HepG2 (cell line): ENCODE measurements around the gene EXOC5. TPM values are rescaled to one million over a fixed set of nuclear protein-coding genes. Genes with fewer than 3 reads are reported as not detected.

Experiments
- ATAC-seq: fragments of 200-7000 bp; cut with Tn5 transposase; 3 replicates; pipeline ENCODE4 v1.9.1; 2020; ENCODE audit warnings: mild to moderate bottlenecking, moderate library complexity
- BruUV-seq: library from RNA; stranded (reverse); fragments of 400-500 nt; replicated peaks from 2 replicates; lab custom pipeline; 2021; lab: Mats Ljungman, UMichigan
- CTCF ChIA-PET: fragments of 300-600 bp; formaldehyde crosslinking; extraction: SDS; loops from one replicate; lab custom pipeline; 2021; ENCODE audit warnings: low total read pairs, inconsistent platforms, low intra/inter-chr PET ratio; lab: Yijun Ruan, JAX
- POLR2A ChIA-PET: fragments of 350-600 bp; sonication (Branson Sonifier 250); formaldehyde crosslinking; loops from one replicate; lab custom pipeline; 2020; ENCODE audit warnings: antibody characterized with exemption, inconsistent platforms; lab: Yijun Ruan, JAX
- DNase-seq: peaks from one replicate; pipeline ENCODE4 v3.0.0-alpha.2; 2015; ENCODE audit warnings: low spot score
- FAIRE-seq: peaks from 3 replicates; lab custom pipeline; 2011; peaks lifted over from hg19 to GRCh38; lab: Jason Lieb, UNC
- H2AFZ ChIP-seq: one replicate; pipeline ENCODE4 v1.6.1; 2011; ENCODE audit warnings: low read length, inconsistent platforms
- H3K27ac ChIP-seq: fragments of 300-600 bp; 3 replicates; pipeline ENCODE4 v1.8.0; 2011; ENCODE audit warnings: mixed run types, mild to moderate bottlenecking, mixed read lengths, low read length, inconsistent platforms; ENCODE audit not compliant: insufficient read depth; ENCODE audit errors: extremely low read length
- H3K27me3 ChIP-seq, 2 experiments: fragments of 200-600 bp in 1 of 2; 2 replicates in 1 of 2; 3 replicates in 1 of 2; pipeline versions ENCODE4 v1.6.0 to v1.8.0; 2011; ENCODE audit warnings: low read length in 2 of 2, mild to moderate bottlenecking in 2 of 2, moderate library complexity in 2 of 2, inconsistent platforms in 1 of 2; ENCODE audit not compliant: insufficient read depth in 2 of 2, control insufficient read depth in 1 of 2
- H3K36me3 ChIP-seq, 2 experiments: fragments of 200-600 bp in 1 of 2; replicated peaks in 1 of 2; 2 replicates in 1 of 2; 3 replicates in 1 of 2; pipeline versions ENCODE4 v1.5.1 to v1.8.0; 2011; ENCODE audit warnings: low read length in 2 of 2, inconsistent platforms in 1 of 2; ENCODE audit not compliant: insufficient read depth in 2 of 2, control insufficient read depth in 1 of 2
- H3K4me1 ChIP-seq: 2 replicates; pipeline ENCODE4 v1.5.1; 2012; ENCODE audit warnings: low read length, inconsistent platforms; ENCODE audit not compliant: insufficient read depth
- H3K4me2 ChIP-seq: 2 replicates; pipeline ENCODE4 v1.6.0; 2011; ENCODE audit warnings: low read depth, low read length, inconsistent platforms
- H3K4me3 ChIP-seq, 3 experiments: fragments of 200-600 bp in 1 of 3; sonication (generic), shearing (Covaris generic) in 1 of 3; replicated peaks in 1 of 3; 2 replicates each; pipeline ENCODE4 v1.5.1; 2011 to 2016; ENCODE audit warnings: low read length in 3 of 3, inconsistent platforms in 2 of 3, low read depth in 2 of 3, mild to moderate bottlenecking in 2 of 3, control low read depth in 1 of 3, mixed read lengths in 1 of 3; ENCODE audit not compliant: insufficient read depth in 1 of 3
- H3K79me2 ChIP-seq: one replicate; pipeline ENCODE4 v1.6.1; 2011; ENCODE audit warnings: low read length, inconsistent platforms; ENCODE audit not compliant: insufficient read depth
- H3K9ac ChIP-seq: 2 replicates; pipeline ENCODE4 v1.6.0; 2011; ENCODE audit warnings: mild to moderate bottlenecking, low read depth, low read length, inconsistent platforms; ENCODE audit not compliant: insufficient read depth
- H3K9me3 ChIP-seq: 2 replicates; pipeline ENCODE4 v1.5.1; 2012; ENCODE audit warnings: mild to moderate bottlenecking, low read length
- H4K20me1 ChIP-seq: 2 replicates; pipeline ENCODE4 v1.6.0; 2011; ENCODE audit warnings: inconsistent platforms, mild to moderate bottlenecking, low read length, moderate library complexity; ENCODE audit not compliant: insufficient read depth
- ATRX ChIP-seq: sonication (generic); formaldehyde crosslinking; IDR thresholded peaks from 2 replicates; pipeline ENCODE4 v1.4.0; 2020; ENCODE audit warnings: missing genetic modification reagents, borderline replicate concordance
- CBFB ChIP-seq: sonication (generic); formaldehyde crosslinking; IDR thresholded peaks from 2 replicates; pipeline ENCODE4 v1.4.0; 2020; ENCODE audit warnings: missing genetic modification reagents
- CC2D1A ChIP-seq: sonication (generic); formaldehyde crosslinking; IDR thresholded peaks from 2 replicates; pipeline ENCODE4 v1.8.1; 2023; ENCODE audit warnings: mild to moderate bottlenecking, missing genetic modification reagents
- DNMT3B ChIP-seq: conservative IDR thresholded peaks from 2 replicates; pipeline ENCODE4 v1.6.1; 2016; ENCODE audit warnings: missing biosample characterization, control low read depth
- HNF4A ChIP-seq: sonication (generic); formaldehyde crosslinking; IDR thresholded peaks from 2 replicates; pipeline ENCODE4 v1.4.0; 2020; ENCODE audit warnings: missing genetic modification reagents
- KDM3A ChIP-seq: IDR thresholded peaks from 2 replicates; pipeline ENCODE4 v1.6.1; 2018; ENCODE audit warnings: low read depth, missing compliant biosample characterization
- KLF16 ChIP-seq, 2 experiments: sonication (generic) in 1 of 2; formaldehyde crosslinking in 1 of 2; IDR thresholded peaks; 2 replicates each; pipeline versions ENCODE4 v1.6.1 to v1.8.0; 2016 to 2023; ENCODE audit warnings: missing genetic modification reagents in 2 of 2, missing compliant biosample characterization in 1 of 2
- NPAS2 ChIP-seq: sonication (generic); formaldehyde crosslinking; IDR thresholded peaks from 2 replicates; pipeline ENCODE4 v1.8.0; 2022; ENCODE audit warnings: mild to moderate bottlenecking, missing genetic modification reagents, borderline replicate concordance
- PAX8 ChIP-seq: sonication (generic); formaldehyde crosslinking; IDR thresholded peaks from 2 replicates; pipeline ENCODE4 v1.8.0; 2022; ENCODE audit warnings: mild to moderate bottlenecking, missing genetic modification reagents, borderline replicate concordance
- POLR2A ChIP-seq, 2 experiments: IDR thresholded peaks; 2 replicates each; pipeline ENCODE4 v1.6.1; 2011; ENCODE audit warnings: low read depth in 2 of 2, low read length in 2 of 2, mild to moderate bottlenecking in 1 of 2, moderate library complexity in 1 of 2; ENCODE audit not compliant: insufficient read depth in 1 of 2
- RARA ChIP-seq: IDR thresholded peaks from 2 replicates; pipeline ENCODE4 v1.6.1; 2016; ENCODE audit warnings: missing genetic modification reagents, missing compliant biosample characterization
- SALL1 ChIP-seq: sonication (generic); formaldehyde crosslinking; IDR thresholded peaks from 2 replicates; pipeline ENCODE4 v1.8.0; 2022; ENCODE audit warnings: mild to moderate bottlenecking, missing genetic modification reagents
- SOX13 ChIP-seq, 3 experiments: fragments of 450-650 bp in 1 of 3; sonication (generic) in 1 of 3; formaldehyde crosslinking in 1 of 3; IDR thresholded peaks in 2 of 3; conservative IDR thresholded peaks in 1 of 3; 2 replicates each; pipeline versions ENCODE4 v1.5.0 to v1.6.1; 2016 to 2020; ENCODE audit warnings: antibody characterized with exemption in 1 of 3, mild to moderate bottlenecking in 1 of 3, missing compliant biosample characterization in 1 of 3, missing genetic modification reagents in 1 of 3, moderate library complexity in 1 of 3
- SOX6 ChIP-seq, 2 experiments: fragments of 450-650 bp in 1 of 2; sonication (generic) in 1 of 2; formaldehyde crosslinking in 1 of 2; IDR thresholded peaks; 2 replicates each; pipeline versions ENCODE4 v1.4.0 to v1.6.1; 2017 to 2020; ENCODE audit warnings: antibody characterized with exemption in 1 of 2, mild to moderate bottlenecking in 1 of 2, missing genetic modification reagents in 1 of 2
- TFAP4 ChIP-seq: sonication (generic); IDR thresholded peaks from 2 replicates; pipeline ENCODE4 v1.6.1; 2016; ENCODE audit warnings: low read depth, borderline replicate concordance
- THAP7 ChIP-seq: sonication (generic); formaldehyde crosslinking; IDR thresholded peaks from 2 replicates; pipeline ENCODE4 v1.8.1; 2023; ENCODE audit warnings: mild to moderate bottlenecking, missing genetic modification reagents
- ZBTB14 ChIP-seq: sonication (generic); formaldehyde crosslinking; IDR thresholded peaks from 2 replicates; pipeline ENCODE4 v1.4.0; 2020; ENCODE audit warnings: missing genetic modification reagents
- ZNF224 ChIP-seq: sonication (generic); formaldehyde crosslinking; IDR thresholded peaks from 2 replicates; pipeline ENCODE4 v1.5.0; 2020; ENCODE audit warnings: mild to moderate bottlenecking, missing genetic modification reagents
- ZNF350 ChIP-seq: sonication (generic); formaldehyde crosslinking; IDR thresholded peaks from 2 replicates; pipeline ENCODE4 v1.4.0; 2020; ENCODE audit warnings: mild to moderate bottlenecking, low read depth, missing genetic modification reagents, borderline replicate concordance
- ZNF615 ChIP-seq: sonication (generic); formaldehyde crosslinking; IDR thresholded peaks from 2 replicates; pipeline ENCODE4 v1.5.0; 2020; ENCODE audit warnings: mild to moderate bottlenecking, missing genetic modification reagents, borderline replicate concordance
- ZNF619 ChIP-seq: sonication (generic); formaldehyde crosslinking; IDR thresholded peaks from 2 replicates; pipeline ENCODE4 v1.4.0; 2020; ENCODE audit warnings: mild to moderate bottlenecking, missing genetic modification reagents
- ZNF777 ChIP-seq: sonication (generic); formaldehyde crosslinking; IDR thresholded peaks from 2 replicates; pipeline ENCODE4 v1.4.0; 2020; ENCODE audit warnings: missing genetic modification reagents
- ZSCAN22 ChIP-seq: sonication (generic); formaldehyde crosslinking; IDR thresholded peaks from 2 replicates; pipeline ENCODE4 v1.4.0; 2020; ENCODE audit warnings: mild to moderate bottlenecking, missing genetic modification reagents
- ZZZ3 ChIP-seq: sonication (generic); formaldehyde crosslinking; IDR thresholded peaks from 2 replicates; pipeline ENCODE4 v1.4.0; 2020; ENCODE audit warnings: missing genetic modification reagents, mild to moderate bottlenecking, borderline replicate concordance
- WGBS: methylation state at CpG from one replicate; pipeline ENCODE4 v1.1.6; 2017; ENCODE audit warnings: low lambda C conversion rate; 5-methylcytosine and 5-hydroxymethylcytosine counted together
- in situ Hi-C: cut with HindIII; loops from 2 replicates; pipeline ENCODE4 v1.10.0; 2017; ENCODE audit warnings: low pct_unique_long_range_greater_than_20kb; ENCODE audit not compliant: extremely low pct_ligation_motif_present
- intact Hi-C: fragments of 100-400 bp; cut with micrococcal nuclease; formaldehyde crosslinking; loops from one replicate; pipeline ENCODE4 v1.10.0; 2022; ENCODE audit not compliant: unreplicated experiment
- polyA plus RNA-seq, 8 experiments: library from polyadenylated mRNA; depleted of rRNA in 3 of 8; stranded (reverse) in 7 of 8; unstranded in 1 of 8; fragments of >200 nt; fragmentation: Illumina TruSeq in 4 of 8; extraction: Trizol in 4 of 8; gene quantifications; 2 replicates each; pipeline versions ENCODE4 v1.2.1 to v1.2.3, GENCODE V29; 2011 to 2016; ENCODE audit warnings: low read depth in 4 of 8, missing spikeins in 1 of 8, mixed read lengths in 1 of 8; ENCODE audit not compliant: insufficient read depth in 1 of 8
- total RNA-seq, 5 experiments: library from RNA; depleted of rRNA; stranded (reverse); fragments of >200 nt; fragmentation: Illumina TruSeq; extraction: Trizol; gene quantifications; 2 replicates each; pipeline ENCODE4 v1.2.3, GENCODE V29; 2016; ENCODE audit warnings: low read depth in 1 of 5

Gene EXOC5
- total and polyA plus RNA-seq, 2 of the 13 experiments (the other 11 are each of a cell fraction or from before 2014, with no cell fraction given), result 15.1 to 43.8 TPM

GRCh38 chr14:57168138-57168679 lies 100.5 kb downstream of the EXOC5 start:
- no peaks in the 10 kb centered on the region for H3K36me3 ChIP-seq
- ATAC-seq (peak; percentile 98), DNase-seq (no peak), FAIRE-seq (no peak)
- H3K4me2 ChIP-seq, result no peak overlapping the region
- POLR2A ChIA-PET, result no interaction called here
- BruUV-seq, result no TSS peak
- H3K27me3 ChIP-seq, result no peaks in the 10 kb centered on the region
- no peak overlapping the region for H3K4me3 ChIP-seq
- no peaks in the 10 kb centered on the region for H3K79me2 ChIP-seq
- no peaks in the 10 kb centered on the region for H4K20me1 ChIP-seq
- H2AFZ ChIP-seq, result no peak overlapping the region
- H3K27ac ChIP-seq, result no peak overlapping the region
- CTCF ChIA-PET, result no interaction called here
- no peak overlapping the region for H3K9ac ChIP-seq
- intact Hi-C loops (no loop called here), in situ Hi-C loops (no loop called here)
- H3K9me3 ChIP-seq, result no peaks in the 10 kb centered on the region
- no peaks in the 10 kb centered on the region for H3K4me1 ChIP-seq
- 6% methylated on average over 2 of the region's 2 CpGs for WGBS
- TF ChIP-seq ZNF619 (no peak), ZNF224 (CRISPR knock-in tag) (no peak), NPAS2 (CRISPR knock-in tag) (no peak), ZSCAN22 (CRISPR knock-in tag) (no peak), TFAP4 (peak; percentile 41; the same call in 1 of the 2 replicates), ZNF615 (CRISPR knock-in tag) (no peak), DNMT3B (CRISPR knock-in tag) (no peak), ZZZ3 (CRISPR knock-in tag) (no peak), ZNF777 (no peak), RARA (CRISPR knock-in tag) (0 out of 2 replicates have a peak, but pooled peaks have one; percentile 21), CBFB (CRISPR knock-in tag) (no peak), SALL1 (CRISPR knock-in tag) (0 out of 2 replicates have a peak, but pooled peaks have one; percentile 32), SOX13 (IDR thresholded peaks at IDR 0.05) (no peak), SOX13 (CRISPR knock-in tag; conservative IDR thresholded peaks at IDR 0.05 in 1 of 2, IDR thresholded peaks at IDR 0.05 in 1 of 2) (no peak), PAX8 (CRISPR knock-in tag) (no peak), ZBTB14 (CRISPR knock-in tag) (no peak), THAP7 (CRISPR knock-in tag) (no peak), CC2D1A (CRISPR knock-in tag) (no peak), POLR2A (IDR thresholded peaks at IDR 0.05; ENCODE audit: insufficient read depth in 1 of 2, low read depth in 2 of 2, low read length in 2 of 2) (no peak), ZNF350 (CRISPR knock-in tag) (no peak), KDM3A (CRISPR knock-in tag) (no peak), ATRX (CRISPR knock-in tag) (no peak), SOX6 (IDR thresholded peaks at IDR 0.05) (no peak), SOX6 (CRISPR knock-in tag; IDR thresholded peaks at IDR 0.05) (no peak), KLF16 (CRISPR knock-in tag; IDR thresholded peaks at IDR 0.05) (no peak), HNF4A (CRISPR knock-in tag) (peak; percentile 78)
